ENCODE results near the gene MUC22.

- TF ChIP-seq CTCF (IDR thresholded peaks at IDR 0.05; ENCODE audit: low read length) = no peak
- TF ChIP-seq EZH2 (IDR thresholded peaks at IDR 0.05; ENCODE audit: borderline replicate concordance, low read length) = no peak
Observed at GRCh38 chr6:30974490-30975252, 35.6 kb upstream of the MUC22 start.
